Measurements from ENCODE around the gene BCAP31. TPM values are rescaled to one million over a fixed set of nuclear protein-coding genes. Genes with fewer than 3 reads are reported as not detected.

BCAP31 gene
- 237 and 249 TPM in 2 replicates for total RNA-seq

DNA sequence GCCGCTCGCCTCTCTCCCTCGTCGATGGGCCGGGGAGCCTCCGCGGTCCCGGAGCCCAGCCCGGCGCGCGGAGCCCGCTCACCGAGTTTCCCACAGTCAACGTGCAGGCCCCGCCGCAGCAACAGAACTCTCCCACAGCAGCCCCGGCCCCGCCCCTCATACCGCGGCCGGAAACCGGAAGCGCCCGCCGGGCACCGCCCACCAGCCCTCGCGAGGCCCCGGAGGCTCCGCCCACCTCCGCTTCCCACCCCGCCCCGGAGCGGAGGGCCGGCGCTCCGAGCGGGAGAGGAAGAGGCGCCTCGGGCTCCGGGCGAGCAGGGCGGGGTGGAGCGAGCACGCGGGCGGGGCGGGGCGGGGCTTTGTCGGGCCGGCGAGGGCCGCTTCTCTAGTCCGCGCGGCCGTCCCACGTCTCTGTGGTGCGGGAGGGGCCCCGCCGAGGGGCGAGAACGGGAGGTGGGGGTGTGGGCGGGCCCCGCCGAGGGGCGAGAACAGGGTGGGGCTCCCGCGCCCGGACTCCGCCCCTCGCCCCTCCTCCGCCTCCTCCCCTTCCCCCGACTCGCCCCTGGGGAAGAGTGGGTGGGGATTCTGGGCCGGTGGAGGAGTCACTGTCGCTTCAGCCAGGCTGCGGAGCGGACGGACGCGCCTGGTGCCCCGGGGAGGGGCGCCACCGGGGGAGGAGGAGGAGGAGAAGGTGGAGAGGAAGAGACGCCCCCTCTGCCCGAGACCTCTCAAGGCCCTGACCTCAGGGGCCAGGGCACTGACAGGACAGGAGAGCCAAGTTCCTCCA lies at the start of gene BCAP31, which contains the start of gene ABCD1:
Gene BCAP31 (minus strand): TSS at position 136 of the 787 bp plus-strand sequence. CDS start 1,143 bp downstream, outside the sequence.
Gene ABCD1 (plus strand): TSS at position 605 of the 787 bp plus-strand sequence. CDS start 411 bp downstream, outside the sequence.

DNA sequence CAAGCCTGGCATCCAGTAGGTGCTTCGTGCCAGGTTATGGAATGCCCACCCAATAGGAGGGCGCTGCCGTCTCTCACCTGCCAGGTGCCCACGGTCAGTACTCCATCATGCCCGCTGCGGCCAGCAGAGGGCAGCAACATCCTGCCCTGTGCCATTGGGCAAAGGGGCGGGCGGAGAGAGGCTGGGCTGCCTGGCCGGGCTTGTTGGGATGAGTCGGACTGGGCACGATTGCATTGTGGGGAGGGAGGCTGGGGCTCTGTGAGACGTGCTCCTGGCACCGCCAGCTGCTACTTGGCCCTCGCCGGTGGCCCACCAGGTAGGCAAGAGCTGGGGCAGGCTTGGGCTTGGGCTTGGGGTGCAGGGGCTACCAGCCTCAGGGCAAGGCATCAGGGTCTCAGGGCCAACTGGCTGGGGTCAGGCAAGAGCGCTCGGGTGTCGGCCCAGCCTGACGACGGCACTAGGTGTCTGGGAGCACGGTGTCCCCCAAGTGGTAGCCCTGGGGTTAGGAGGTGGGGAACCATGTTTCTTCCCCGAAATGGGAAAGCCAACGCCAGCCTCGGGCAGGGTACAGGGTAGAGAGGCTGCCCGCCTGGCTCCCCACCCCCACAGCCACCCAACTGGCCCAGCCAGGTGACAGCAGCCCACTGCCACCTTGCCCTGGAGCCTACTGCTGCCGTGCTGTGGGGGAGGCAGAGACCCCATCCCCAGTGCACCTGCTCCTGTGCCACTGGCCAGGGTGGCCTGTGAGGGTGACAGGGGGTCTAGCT lies 40.0 kb upstream of the BCAP31 start, which contains the start of gene PLXNB3:
Gene PLXNB3 (plus strand): TSS at position 261 of the 767 bp plus-strand sequence. CDS start 1,287 bp downstream, outside the sequence.

DNA sequence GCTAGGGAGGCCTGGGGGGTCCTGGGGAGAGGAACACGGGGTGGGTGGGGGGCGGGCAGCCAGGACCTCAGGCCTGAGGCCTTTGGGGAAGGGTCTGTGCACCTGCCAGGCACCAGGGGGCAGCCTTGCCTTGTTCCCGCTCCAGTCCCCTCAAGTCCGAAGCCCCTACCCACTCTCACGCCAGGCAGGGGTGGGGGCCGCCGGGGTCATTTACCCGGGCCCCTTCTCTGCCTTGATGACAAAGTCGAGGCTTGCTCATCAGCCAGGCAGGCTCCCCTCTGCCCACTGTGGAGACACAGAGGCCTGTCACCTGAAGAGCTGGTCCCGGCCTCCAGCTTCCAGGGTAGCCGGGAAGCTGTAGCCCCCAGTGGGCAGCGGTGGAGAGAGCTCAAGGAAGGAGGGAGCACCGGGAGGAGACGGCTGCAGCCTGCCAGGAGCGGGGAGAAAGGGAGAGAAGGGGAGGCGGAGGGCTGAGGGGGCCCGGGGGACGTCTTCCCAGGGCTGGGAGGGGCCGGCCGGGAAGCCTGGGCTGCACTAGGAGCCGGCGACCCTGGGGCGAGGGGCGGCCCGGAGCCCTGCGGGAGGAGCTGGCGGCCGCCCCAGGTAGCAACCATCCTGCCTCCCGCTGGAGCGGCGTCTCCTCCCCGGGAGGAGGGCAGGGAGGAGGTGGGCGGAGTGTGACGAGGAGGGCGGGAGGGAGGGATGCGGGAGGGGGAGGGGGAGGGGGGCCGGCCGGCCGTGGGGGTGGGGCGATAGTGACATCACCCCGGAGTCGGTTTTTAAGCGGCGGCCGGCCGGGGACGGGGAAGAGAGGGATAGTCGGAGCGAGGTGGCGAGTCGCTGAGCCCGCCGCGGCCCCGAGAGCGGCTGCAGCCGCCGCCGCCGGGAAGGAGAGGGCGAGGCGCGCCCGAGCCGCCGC lies 36.8 kb downstream of the BCAP31 start, which contains the start of gene SLC6A8:
Gene SLC6A8 (plus strand): TSS at position 806 of the 919 bp plus-strand sequence. CDS start 649 bp downstream, outside the sequence.

DNA sequence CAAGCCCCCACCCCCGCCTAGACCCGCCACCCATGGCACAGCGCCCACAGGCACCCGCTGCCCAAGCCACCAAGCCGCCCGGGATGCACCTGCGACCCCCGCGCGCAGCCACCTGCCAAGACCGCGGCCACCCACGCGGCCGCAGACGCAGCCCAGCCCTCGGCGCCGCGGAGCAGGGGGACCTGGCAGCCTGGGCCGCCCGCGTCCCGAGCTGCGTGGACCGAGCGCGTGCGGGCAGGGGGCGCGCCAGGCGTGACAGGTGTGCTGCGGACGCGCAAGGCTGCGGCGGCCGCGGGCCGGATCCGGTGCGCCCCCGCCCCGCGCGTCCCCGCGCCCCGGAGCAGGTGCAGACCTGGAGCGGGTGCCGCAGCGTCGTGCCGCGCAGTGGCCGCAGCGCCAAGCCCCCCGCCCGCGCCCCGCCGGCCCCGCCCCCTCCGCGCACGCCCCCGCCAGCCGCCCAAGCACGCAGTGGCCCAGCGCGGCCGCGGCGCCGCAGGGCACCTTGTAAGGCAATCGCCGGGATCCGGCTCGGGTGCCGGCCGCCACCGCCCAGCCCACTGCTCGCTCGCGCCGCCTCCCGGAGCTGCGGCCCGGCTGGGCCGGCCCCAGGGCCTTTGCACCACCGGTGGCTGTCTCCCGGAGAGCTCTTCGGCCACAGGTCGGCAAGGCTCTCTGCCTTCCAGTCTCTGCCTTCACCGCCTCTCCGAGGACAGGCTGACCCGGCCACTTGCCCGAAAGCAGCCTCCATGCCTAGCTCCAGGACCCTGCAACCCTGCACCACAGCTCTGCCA lies 50.6 kb downstream of the BCAP31 start, which contains the start of gene PNCK:
Gene PNCK (minus strand): TSS at position 386 of the 791 bp plus-strand sequence. CDS start 737 bp downstream, outside the sequence.

Small RNA genes within 50 kb of the gene (small RNA-seq; reads per million reads assigned to genes)
- gene RN7SL687P = not detected

Other genes starting within 250 kb of the BCAP31 start
- 13.4 and 34.2 TPM in 2 replicates for gene BGN, start 229.4 kb downstream of the BCAP31 start, total RNA-seq
- not detected in 2 replicates for gene ATP2B3, start 206.7 kb downstream of the BCAP31 start, total RNA-seq
- gene CCNQ, start 125.2 kb downstream of the BCAP31 start, total RNA-seq = 25.4 and 27.7 TPM in 2 replicates
- 0.13 and 0.29 TPM in 2 replicates for gene DUSP9, start 77.2 kb downstream of the BCAP31 start, total RNA-seq
- not detected in 2 replicates for gene PNCK, start 50.6 kb downstream of the BCAP31 start, total RNA-seq
- 9.6 and 12.8 TPM in 2 replicates for gene SLC6A8, start 36.5 kb downstream of the BCAP31 start, total RNA-seq
- 10.5 and 15.2 TPM in 2 replicates for gene ABCD1, start 469 bp upstream of the BCAP31 start, total RNA-seq
- 2.2 and 7.0 TPM in 2 replicates for gene PLXNB3, start 39.9 kb upstream of the BCAP31 start, total RNA-seq
- not detected in 2 replicates for gene SRPK3, start 56.7 kb upstream of the BCAP31 start, total RNA-seq
- 32.9 and 35.0 TPM in 2 replicates for gene IDH3G, start 70.0 kb upstream of the BCAP31 start, total RNA-seq
- 127 and 133 TPM in 2 replicates for gene SSR4, start 70.3 kb upstream of the BCAP31 start, total RNA-seq
- under 0.01 and 0.14 TPM in 2 replicates for gene PDZD4, start 106.2 kb upstream of the BCAP31 start, total RNA-seq
- 0.27 and 0.50 TPM in 2 replicates for gene L1CAM, start 161.8 kb upstream of the BCAP31 start, total RNA-seq
- gene AVPR2, start 180.3 kb upstream of the BCAP31 start, total RNA-seq = not detected in 2 replicates
- 10.5 and 35.1 TPM in 2 replicates for gene ARHGAP4, start 201.9 kb upstream of the BCAP31 start, total RNA-seq
- gene NAA10, start 210.7 kb upstream of the BCAP31 start, total RNA-seq = 114 and 132 TPM in 2 replicates
- gene RENBP, start 220.3 kb upstream of the BCAP31 start, total RNA-seq = 2.3 and 3.1 TPM in 2 replicates
- 40.6 and 56.9 TPM in 2 replicates for gene HCFC1, start 247.4 kb upstream of the BCAP31 start, total RNA-seq
- 3.7 and 4.0 TPM in 2 replicates for gene TMEM187, start 248.4 kb upstream of the BCAP31 start, total RNA-seq

Measured in thoracic aorta endothelial cell (primary cell).